ENCODE results near the gene LUC7L3. TPM values are rescaled to one million over a fixed set of nuclear protein-coding genes. Genes with fewer than 3 reads are reported as not detected.

Gene LUC7L3
- total RNA-seq, 1 experiment from 2014 or later: 184 TPM

- ChIA-PET CTCF (interaction anchor here (0.9 to 1.8 kb wide), 9 partner anchors 18 to 487 kb away, joined by 3 to 9 read pairs (median 4); partner anchors contain the start of gene EPN3), RAD21 (ENCODE audit: low non-redundant PET in 1 of 2, low total read pairs in 2 of 2, uncharacterized antibody in 2 of 2, unreplicated experiment in 2 of 2) (interaction anchor here (0.5 to 1.0 kb wide), 4 partner anchors 19 to 136 kb away, joined by 3 to 4 read pairs (median 3); no protein-coding TSS in a partner anchor), POLR2A (interaction anchor here (0.7 to 4.9 kb wide), 7 partner anchors 22 to 207 kb away, joined by 3 to 36 read pairs (median 4); partner anchors contain the start of gene LUC7L3)
- peak; percentile 74 for ATAC-seq
- Histone ChIP-seq H3K27me3 (ENCODE audit: insufficient read depth, low read length) (no peaks in the 10 kb centered on the region), H3K4me3 (replicated peaks in 1 of 2; ENCODE audit: low read depth in 1 of 2, low read length in 2 of 2) (peak overlapping the region; percentile 13 to 46), H3K36me3 (ENCODE audit: control insufficient read depth in 1 of 2, insufficient read depth in 2 of 2, low read length in 2 of 2) (peaks cover 0 to 7% of the 10 kb centered on the region in 2 experiments; a peak in 2 of 4 replicates), H3K4me2 (ENCODE audit: low read length) (peak overlapping the region; percentile 79), H3K79me2 (ENCODE audit: insufficient read depth, low read length) (no peaks in the 10 kb centered on the region), H2AFZ (ENCODE audit: low read depth, low read length, poor library complexity, severe bottlenecking) (no peak overlapping the region), H3K9ac (ENCODE audit: low read length) (peak overlapping the region; percentile 71), H3K9me2 (ENCODE audit: insufficient read depth) (no peaks in the 10 kb centered on the region), H3K27ac (ENCODE audit: low read depth, low read length) (peak overlapping the region; percentile 97), H4K20me1 (ENCODE audit: insufficient read depth) (no peaks in the 10 kb centered on the region), H3K9me3 (ENCODE audit: control insufficient read depth in 1 of 2, insufficient read depth in 1 of 2, low read depth in 1 of 2, low read length in 2 of 2) (no peaks in the 10 kb centered on the region), H3K4me1 (ENCODE audit: control insufficient read depth in 1 of 2, insufficient read depth in 2 of 2, low read length in 2 of 2) (peaks cover 83 to 98% of the 10 kb centered on the region in 2 experiments)
- DNase-seq (ENCODE audit: low read depth, low spot score): peak; percentile 92
- TSS peak; percentile 55 for BruUV-seq (replicated peaks)
- intact Hi-C loops (cut with micrococcal nuclease): loop anchor here (2.0 kb wide), 1 partner anchor 48 kb away; no protein-coding TSS in a partner anchor
- TF ChIP-seq CTCF (IDR thresholded peaks at IDR 0.05 in 2 of 3, conservative IDR thresholded peaks at IDR 0.05 in 1 of 3; ENCODE audit: borderline replicate concordance in 1 of 3, insufficient read depth in 1 of 3, low read depth in 2 of 3, low read length in 2 of 3): no peak
- no peak for TF ChIP-seq SRF (IDR thresholded peaks at IDR 0.05; ENCODE audit: low read depth)
- no peak for TF ChIP-seq ZNF274 (IDR thresholded peaks at IDR 0.05; ENCODE audit: low read depth, low read length)
- TF ChIP-seq JUND (IDR thresholded peaks at IDR 0.05): peak; percentile 92
- no peak for TF ChIP-seq ZFX (IDR thresholded peaks at IDR 0.05)
- TF ChIP-seq EZH2 (IDR thresholded peaks at IDR 0.05): no peak
- TF ChIP-seq, protein P1, sequence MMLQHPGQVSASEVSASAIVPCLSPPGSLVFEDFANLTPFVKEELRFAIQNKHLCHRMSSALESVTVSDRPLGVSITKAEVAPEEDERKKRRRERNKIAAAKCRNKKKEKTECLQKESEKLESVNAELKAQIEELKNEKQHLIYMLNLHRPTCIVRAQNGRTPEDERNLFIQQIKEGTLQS (IDR thresholded peaks at IDR 0.05): no peak
- TF ChIP-seq CEBPB (IDR thresholded peaks at IDR 0.05; ENCODE audit: low read depth): no peak
- TF ChIP-seq SP1 (IDR thresholded peaks at IDR 0.05; ENCODE audit: low read depth): peak; percentile 94
- no peak; the same call in 1 of the 2 replicates for TF ChIP-seq RAD21 (IDR thresholded peaks at IDR 0.05; ENCODE audit: low read depth)
- TF ChIP-seq POLR2AphosphoS5 (IDR thresholded peaks at IDR 0.05; ENCODE audit: low read depth, low read length): peak; percentile 48
- TF ChIP-seq YY1 (IDR thresholded peaks at IDR 0.05; ENCODE audit: extremely low read depth, insufficient replicate concordance, low read depth, low read length): peak; percentile 84
- peak; percentile 93 for TF ChIP-seq MAX (IDR thresholded peaks at IDR 0.05)
- peak; percentile 92 for TF ChIP-seq TCF7L2 (IDR thresholded peaks at IDR 0.05; ENCODE audit: borderline replicate concordance, extremely low read depth, insufficient read depth, insufficient read length)
- TF ChIP-seq, protein P2, sequence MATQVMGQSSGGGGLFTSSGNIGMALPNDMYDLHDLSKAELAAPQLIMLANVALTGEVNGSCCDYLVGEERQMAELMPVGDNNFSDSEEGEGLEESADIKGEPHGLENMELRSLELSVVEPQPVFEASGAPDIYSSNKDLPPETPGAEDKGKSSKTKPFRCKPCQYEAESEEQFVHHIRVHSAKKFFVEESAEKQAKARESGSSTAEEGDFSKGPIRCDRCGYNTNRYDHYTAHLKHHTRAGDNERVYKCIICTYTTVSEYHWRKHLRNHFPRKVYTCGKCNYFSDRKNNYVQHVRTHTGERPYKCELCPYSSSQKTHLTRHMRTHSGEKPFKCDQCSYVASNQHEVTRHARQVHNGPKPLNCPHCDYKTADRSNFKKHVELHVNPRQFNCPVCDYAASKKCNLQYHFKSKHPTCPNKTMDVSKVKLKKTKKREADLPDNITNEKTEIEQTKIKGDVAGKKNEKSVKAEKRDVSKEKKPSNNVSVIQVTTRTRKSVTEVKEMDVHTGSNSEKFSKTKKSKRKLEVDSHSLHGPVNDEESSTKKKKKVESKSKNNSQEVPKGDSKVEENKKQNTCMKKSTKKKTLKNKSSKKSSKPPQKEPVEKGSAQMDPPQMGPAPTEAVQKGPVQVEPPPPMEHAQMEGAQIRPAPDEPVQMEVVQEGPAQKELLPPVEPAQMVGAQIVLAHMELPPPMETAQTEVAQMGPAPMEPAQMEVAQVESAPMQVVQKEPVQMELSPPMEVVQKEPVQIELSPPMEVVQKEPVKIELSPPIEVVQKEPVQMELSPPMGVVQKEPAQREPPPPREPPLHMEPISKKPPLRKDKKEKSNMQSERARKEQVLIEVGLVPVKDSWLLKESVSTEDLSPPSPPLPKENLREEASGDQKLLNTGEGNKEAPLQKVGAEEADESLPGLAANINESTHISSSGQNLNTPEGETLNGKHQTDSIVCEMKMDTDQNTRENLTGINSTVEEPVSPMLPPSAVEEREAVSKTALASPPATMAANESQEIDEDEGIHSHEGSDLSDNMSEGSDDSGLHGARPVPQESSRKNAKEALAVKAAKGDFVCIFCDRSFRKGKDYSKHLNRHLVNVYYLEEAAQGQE (IDR thresholded peaks at IDR 0.05; ENCODE audit: low read depth): no peak
- peak; percentile 83 for TF ChIP-seq CBX3 (IDR thresholded peaks at IDR 0.05; ENCODE audit: low read depth)
- peak; percentile 33 for TF ChIP-seq POLR2A (IDR thresholded peaks at IDR 0.05; ENCODE audit: borderline replicate concordance, extremely low read depth, insufficient read depth, insufficient read length)
- no peak; the same call in 1 of the 2 replicates for TF ChIP-seq SIN3A (IDR thresholded peaks at IDR 0.05; ENCODE audit: low read depth)
- no peak for TF ChIP-seq ELF1 (IDR thresholded peaks at IDR 0.05; ENCODE audit: borderline replicate concordance, low read depth)
- peak; percentile 87; the same call in 1 of the 2 replicates for TF ChIP-seq FOSL1 (IDR thresholded peaks at IDR 0.05; ENCODE audit: low read depth)
Measured at GRCh38 chr17:50686494-50687199, 32.8 kb upstream of the LUC7L3 start.
